SK-N-SH treated with all-trans-retinoic acid at 6 μM for 48 hours (cell line): ENCODE data around the gene MAPK1IP1L.
"Not testable (repeated sequence)": the region's sequence is repeated elsewhere in the genome, so short reads cannot be mapped to it uniquely, and the experiment has no call there.

Experiments
- ATAC-seq: fragments of 200-7000 bp; cut with Tn5 transposase; 3 replicates; pipeline ENCODE4 v1.9.1; 2020; ENCODE audit warnings: mild to moderate bottlenecking, moderate library complexity
- ARNTL ChIP-seq: fragments of 450-650 bp; formaldehyde crosslinking; IDR thresholded peaks from 2 replicates; pipeline ENCODE4 v1.5.0; 2020; ENCODE audit warnings: low read depth, mild to moderate bottlenecking, moderate library complexity, borderline replicate concordance
- BACH2 ChIP-seq: fragments of 250-450 bp; sonication (Bioruptor Pico); IDR thresholded peaks from 2 replicates; pipeline ENCODE4 v1.9.0; 2021; ENCODE audit warnings: mild to moderate bottlenecking, borderline replicate concordance
- CREB5 ChIP-seq: fragments of 250-450 bp; sonication (Bioruptor Pico); IDR thresholded peaks from 2 replicates; pipeline ENCODE4 v1.5.1; 2020; ENCODE audit warnings: low read depth, mild to moderate bottlenecking, moderate library complexity
- CSRNP3 ChIP-seq: fragments of 250-450 bp; sonication (Bioruptor Pico); IDR thresholded peaks from 2 replicates; pipeline ENCODE4 v1.5.1; 2021; ENCODE audit warnings: mild to moderate bottlenecking, moderate library complexity
- ESRRG ChIP-seq: fragments of 250-450 bp; sonication (Bioruptor Pico); IDR thresholded peaks from 2 replicates; pipeline ENCODE4 v1.6.1; 2021; ENCODE audit warnings: mild to moderate bottlenecking
- GLIS3 ChIP-seq: fragments of 250-450 bp; sonication (Bioruptor Pico); IDR thresholded peaks from 2 replicates; pipeline ENCODE4 v1.5.0; 2020; ENCODE audit warnings: mild to moderate bottlenecking, moderate library complexity
- PATZ1 ChIP-seq: fragments of 250-450 bp; sonication (Bioruptor Pico); IDR thresholded peaks from 2 replicates; pipeline ENCODE4 v1.8.0; 2020; ENCODE audit warnings: mild to moderate bottlenecking, moderate library complexity, borderline replicate concordance
- POU6F1 ChIP-seq: fragments of 250-450 bp; sonication (Bioruptor Pico); IDR thresholded peaks from 2 replicates; pipeline ENCODE4 v1.8.0; 2021; ENCODE audit warnings: low read depth, mild to moderate bottlenecking, moderate library complexity, borderline replicate concordance
- RARB ChIP-seq: fragments of 250-450 bp; sonication (Bioruptor Pico); IDR thresholded peaks from 2 replicates; pipeline ENCODE4 v1.8.0; 2021; ENCODE audit warnings: mild to moderate bottlenecking, moderate library complexity
- SNAI2 ChIP-seq: fragments of 250-450 bp; sonication (Bioruptor Pico); IDR thresholded peaks from 2 replicates; pipeline ENCODE4 v1.5.0; 2020; ENCODE audit warnings: mild to moderate bottlenecking, moderate library complexity
- TSHZ2 ChIP-seq: fragments of 250-450 bp; sonication (Bioruptor Pico); IDR thresholded peaks from 2 replicates; pipeline ENCODE4 v1.5.0; 2020; ENCODE audit warnings: mild to moderate bottlenecking, moderate library complexity
- ZC3H10 ChIP-seq: fragments of 250-450 bp; sonication (Bioruptor Pico); IDR thresholded peaks from 2 replicates; pipeline ENCODE4 v1.5.1; 2021; ENCODE audit warnings: mild to moderate bottlenecking, moderate library complexity
- ZFP30 ChIP-seq: fragments of 450-650 bp; formaldehyde crosslinking; IDR thresholded peaks from 2 replicates; pipeline ENCODE4 v1.5.0; 2022; ENCODE audit warnings: mild to moderate bottlenecking, moderate library complexity
- ZNF565 ChIP-seq: fragments of 450-650 bp; formaldehyde crosslinking; conservative IDR thresholded peaks from 2 replicates; pipeline ENCODE4 v1.5.0; 2020; ENCODE audit warnings: low read depth, mild to moderate bottlenecking, moderate library complexity
- ZNF70 ChIP-seq: fragments of 450-650 bp; formaldehyde crosslinking; IDR thresholded peaks from 2 replicates; pipeline ENCODE4 v1.5.0; 2020; ENCODE audit warnings: mild to moderate bottlenecking, moderate library complexity
- ZNF8 ChIP-seq: fragments of 450-650 bp; formaldehyde crosslinking; IDR thresholded peaks from 2 replicates; pipeline ENCODE4 v1.5.0; 2020; ENCODE audit warnings: mild to moderate bottlenecking, moderate library complexity

MAPK1IP1L gene

GRCh38 chr14:55077170-55078151 is 26.0 kb downstream of the MAPK1IP1L start:
- TF ChIP-seq ZNF70, result no peak
- TF ChIP-seq POU6F1 (CRISPR knock-in tag), result no peak
- no peak for TF ChIP-seq BACH2 (CRISPR knock-in tag)
- no peak for TF ChIP-seq GLIS3
- no peak for TF ChIP-seq SNAI2 (CRISPR knock-in tag)
- ATAC-seq, result 0 out of 3 replicates have a peak, but pooled peaks have one; percentile 6

- ATAC-seq, result not testable (repeated sequence)
Measured at GRCh38 chr14:55079961-55080360, 28.5 kb downstream of the MAPK1IP1L start.

GRCh38 chr14:55084401-55085059 is 33.1 kb downstream of the MAPK1IP1L start:
- no peak for ATAC-seq

GRCh38 chr14:55085060-55085660 is 33.7 kb downstream of the MAPK1IP1L start:
- no peak for ATAC-seq
- TF ChIP-seq ZNF565 (CRISPR knock-in tag) (no peak), PATZ1 (CRISPR knock-in tag) (no peak), CREB5 (CRISPR knock-in tag) (no peak), CSRNP3 (CRISPR knock-in tag) (no peak), ZC3H10 (CRISPR knock-in tag) (no peak), ARNTL (CRISPR knock-in tag) (no peak), ZNF70 (no peak), ZFP30 (CRISPR knock-in tag) (no peak), ZNF8 (CRISPR knock-in tag) (no peak), SNAI2 (CRISPR knock-in tag) (no peak), TSHZ2 (CRISPR knock-in tag) (no peak), POU6F1 (CRISPR knock-in tag) (no peak)

More at GRCh38 chr14:55084401-55085059, 33.1 kb downstream of the MAPK1IP1L start:
- TF ChIP-seq ZNF8 (CRISPR knock-in tag), result no peak
- no peak for TF ChIP-seq RARB (CRISPR knock-in tag)
- no peak for TF ChIP-seq ESRRG
